Lower leg skin (tissue), 4 donors: ENCODE results near the gene USP34. TPM values are rescaled to one million over a fixed set of nuclear protein-coding genes. Genes with fewer than 3 reads are reported as not detected.

Source experiments
- DNase-seq, 2 donors: peaks; one replicate each; pipeline ENCODE4 v3.0.0-alpha.2; 2019; ENCODE audit warnings: low spot score in 2 of 2
- H3K4me3 ChIP-seq: fragments of 200-600 bp; sonication (generic); 2 replicates; pipeline ENCODE4 v1.5.1; 2017; ENCODE audit warnings: mild to moderate bottlenecking, low read depth; ENCODE audit not compliant: poor library complexity, severe bottlenecking
- CTCF ChIP-seq, 3 donors: fragments of 450-650 bp; IDR thresholded peaks; one replicate each; pipeline ENCODE4 v1.5.1; 2016; ENCODE audit warnings: antibody characterized with exemption in 3 of 3, mild to moderate bottlenecking in 3 of 3, moderate library complexity in 2 of 3
- POLR2A ChIP-seq, 2 donors: fragments of 450-650 bp; IDR thresholded peaks; one replicate each; pipeline ENCODE4 v1.6.1; 2016 to 2017; ENCODE audit warnings: antibody characterized with exemption in 2 of 2, mild to moderate bottlenecking in 1 of 2, moderate library complexity in 1 of 2
- WGBS, 2 donors: methylation state at CpG; one replicate each; pipeline ENCODE4 v1.1.5; 2018; 5-methylcytosine and 5-hydroxymethylcytosine counted together
- intact Hi-C: fragments of 100-400 bp; cut with DNase I; formaldehyde crosslinking; loops from one replicate; pipeline ENCODE4 v1.15.0; 2023; ENCODE audit warnings: low total_unique reads
- total RNA-seq, 4 donors: library from RNA; depleted of rRNA; stranded (reverse); fragments of >200 nt; gene quantifications; one replicate each; pipeline ENCODE4 v1.1.0, GENCODE V29; 2016

Gene USP34
- total RNA-seq, 4 donors from 2014 or later = 84.3 to 181 (median 98.1) TPM

GRCh38 chr2:61185231-61185728 lies 285.6 kb downstream of the USP34 start:
- no peak overlapping the region for H3K4me3 ChIP-seq
- no peak for DNase-seq
- intact Hi-C loops = no loop called here
- TF ChIP-seq POLR2A (IDR thresholded peaks at IDR 0.05) (no peak), CTCF (IDR thresholded peaks at IDR 0.05) (no peak)

GRCh38 chr2:61184263-61184662 lies 286.6 kb downstream of the USP34 start:
- WGBS, 2 donors = 93 to 94% methylated on average over 3 of the region's 3 CpGs
- intact Hi-C loops = no loop called here
- no peak for DNase-seq
- no peak for TF ChIP-seq CTCF (IDR thresholded peaks at IDR 0.05)
- no peak for TF ChIP-seq POLR2A (IDR thresholded peaks at IDR 0.05)
- no peak overlapping the region for H3K4me3 ChIP-seq

- TF ChIP-seq POLR2A (IDR thresholded peaks at IDR 0.05) (no peak), CTCF (IDR thresholded peaks at IDR 0.05) (no peak)
- intact Hi-C loops = no loop called here
- DNase-seq = no peak
- 93 to 95% methylated on average over 3 of the region's 3 CpGs for WGBS, 2 donors
- H3K4me3 ChIP-seq = no peak overlapping the region
Measured at GRCh38 chr2:61183795-61184194, 287.1 kb downstream of the USP34 start.

GRCh38 chr2:61182059-61182383 lies 288.9 kb downstream of the USP34 start:
- TF ChIP-seq CTCF (IDR thresholded peaks at IDR 0.05) (no peak), POLR2A (IDR thresholded peaks at IDR 0.05) (no peak)
- WGBS, 2 donors = 77% methylated on average over 6 of the region's 6 CpGs
- no peak overlapping the region for H3K4me3 ChIP-seq
- intact Hi-C loops = no loop called here
- DNase-seq = no peak

GRCh38 chr2:61181382-61182058 lies 289.4 kb downstream of the USP34 start:
- intact Hi-C loops = no loop called here
- WGBS, 2 donors = 67 to 69% methylated on average over 10 of the region's 10 CpGs
- no peak for DNase-seq
- no peak overlapping the region for H3K4me3 ChIP-seq
- no peak for TF ChIP-seq POLR2A (IDR thresholded peaks at IDR 0.05)
- no peak for TF ChIP-seq CTCF (IDR thresholded peaks at IDR 0.05)

GRCh38 chr2:61180686-61181085 lies 290.2 kb downstream of the USP34 start:
- no peak overlapping the region for H3K4me3 ChIP-seq
- no peak for DNase-seq
- WGBS, 2 donors = 68 to 77% methylated on average over 6 of the region's 6 CpGs
- intact Hi-C loops = no loop called here
- TF ChIP-seq POLR2A (IDR thresholded peaks at IDR 0.05) = no peak
- no peak for TF ChIP-seq CTCF (IDR thresholded peaks at IDR 0.05)
